SK-N-SH (cell line): ENCODE measurements around the gene RET. TPM values are rescaled to one million over a fixed set of nuclear protein-coding genes. Genes with fewer than 3 reads are reported as not detected.

Experiments used
- CTCF ChIA-PET: fragments of 300-600, 350-600 bp; formaldehyde crosslinking; extraction: SDS; loops from one replicate; lab custom pipeline; 2021; lab: Yijun Ruan, JAX
- POLR2A ChIA-PET: fragments of 350-600 bp; sonication (Branson Sonifier 250); formaldehyde crosslinking; extraction: SDS; loops from one replicate; lab custom pipeline; 2020; ENCODE audit warnings: antibody characterized with exemption, inconsistent platforms; lab: Yijun Ruan, JAX
- DNase-seq: peaks from one replicate; pipeline ENCODE4 v3.0.0; 2012
- H2AFZ ChIP-seq: fragments of 200-600 bp; sonication (generic); 2 replicates; pipeline ENCODE4 v1.8.1; 2016; ENCODE audit warnings: antibody characterized with exemption, mild to moderate bottlenecking, low read depth
- H3F3A ChIP-seq: fragments of 200-600 bp; sonication (generic); replicated peaks from 2 replicates; pipeline ENCODE3; 2016; ENCODE audit warnings: antibody characterized with exemption, mild to moderate bottlenecking; ENCODE audit not compliant: insufficient read depth
- H3K27ac ChIP-seq, 2 experiments: fragments of 200-500 bp in 1 of 2; fragments of 200-600 bp in 1 of 2; sonication (Bioruptor generic) in 1 of 2; sonication (generic), shearing (Covaris generic) in 1 of 2; 2 replicates each; pipeline versions ENCODE4 v1.5.1 to v1.6.1; 2014 to 2016; ENCODE audit warnings: low read depth in 2 of 2, inconsistent platforms in 1 of 2, low read length in 1 of 2, mild to moderate bottlenecking in 1 of 2, mixed read lengths in 1 of 2
- H3K27me3 ChIP-seq: fragments of 200-600 bp; sonication (generic), shearing (Covaris generic); 2 replicates; pipeline ENCODE4 v1.6.1; 2016; ENCODE audit warnings: mixed run types; ENCODE audit not compliant: insufficient read depth
- H3K36me3 ChIP-seq, 2 experiments: fragments of 200-500 bp in 1 of 2; fragments of 200-600 bp in 1 of 2; sonication (Bioruptor generic) in 1 of 2; sonication (generic) in 1 of 2; replicated peaks in 1 of 2; 2 replicates each; pipeline versions ENCODE3 to v1.5.1; 2014 to 2016; ENCODE audit warnings: low read length in 1 of 2, mild to moderate bottlenecking in 1 of 2; ENCODE audit not compliant: insufficient read depth in 2 of 2, control insufficient read depth in 1 of 2
- H3K4me1 ChIP-seq, 2 experiments: fragments of 200-500 bp in 1 of 2; fragments of 200-600 bp in 1 of 2; sonication (Bioruptor generic) in 1 of 2; sonication (generic), shearing (Covaris generic) in 1 of 2; 2 replicates each; pipeline versions ENCODE4 v1.5.1 to v1.6.1; 2014 to 2016; ENCODE audit warnings: low read depth in 1 of 2, low read length in 1 of 2, mixed run types in 1 of 2; ENCODE audit not compliant: insufficient read depth in 2 of 2, control insufficient read depth in 1 of 2
- H3K4me2 ChIP-seq: fragments of 200-600 bp; sonication (generic), shearing (Covaris generic); 2 replicates; pipeline ENCODE4 v1.6.1; 2017; ENCODE audit warnings: mixed run types
- H3K4me3 ChIP-seq, 2 experiments: fragments of 200-500 bp in 1 of 2; fragments of 200-600 bp in 1 of 2; sonication (Bioruptor generic) in 1 of 2; sonication (generic), shearing (Covaris generic) in 1 of 2; 2 replicates each; pipeline versions ENCODE4 v1.5.1 to v1.8.1; 2014 to 2016; ENCODE audit warnings: low read depth in 2 of 2, inconsistent platforms in 1 of 2, low read length in 1 of 2, mild to moderate bottlenecking in 1 of 2, mixed read lengths in 1 of 2, moderate library complexity in 1 of 2
- H3K79me2 ChIP-seq: fragments of 200-600 bp; sonication (generic); 2 replicates; pipeline ENCODE4 v1.8.1; 2017; ENCODE audit warnings: mild to moderate bottlenecking; ENCODE audit not compliant: insufficient read depth
- H3K9ac ChIP-seq: fragments of 200-600 bp; sonication (generic); 2 replicates; pipeline ENCODE4 v1.6.1; 2017; ENCODE audit warnings: mixed run types
- H3K9me2 ChIP-seq: fragments of 200-600 bp; sonication (generic); 2 replicates; pipeline ENCODE4 v1.6.1; 2017; ENCODE audit warnings: mixed run types
- H3K9me3 ChIP-seq: fragments of 200-600 bp; sonication (generic); 2 replicates; pipeline ENCODE4 v1.6.1; 2017; ENCODE audit warnings: mixed run types, mild to moderate bottlenecking, moderate library complexity
- H4K20me1 ChIP-seq: fragments of 200-600 bp; sonication (generic); 2 replicates; pipeline ENCODE4 v1.6.1; 2017; ENCODE audit warnings: mild to moderate bottlenecking, mixed run types; ENCODE audit not compliant: insufficient read depth
- CHD2 ChIP-seq: fragments of 150-350 bp; IDR thresholded peaks from 2 replicates; pipeline ENCODE4 v1.6.1; 2018; ENCODE audit warnings: low read length; ENCODE audit not compliant: partially characterized antibody
- FOXJ3 ChIP-seq: sonication (generic); formaldehyde crosslinking; IDR thresholded peaks from 2 replicates; pipeline ENCODE4 v1.5.1; 2020; ENCODE audit warnings: mild to moderate bottlenecking, missing genetic modification reagents
- JUND ChIP-seq: IDR thresholded peaks from 2 replicates; pipeline ENCODE4 v1.4.0; 2012
- MAX ChIP-seq: IDR thresholded peaks from 2 replicates; pipeline ENCODE4 v1.4.0; 2012; ENCODE audit warnings: low read depth
- MXI1 ChIP-seq: IDR thresholded peaks from 2 replicates; pipeline ENCODE4 v1.6.1; 2012; ENCODE audit warnings: mild to moderate bottlenecking, low read depth, low read length, improper control_type of control experiment
- NFIC ChIP-seq: IDR thresholded peaks from 2 replicates; pipeline ENCODE4 v1.4.0; 2012; ENCODE audit warnings: borderline replicate concordance
- POLR2AphosphoS5 ChIP-seq: IDR thresholded peaks from 2 replicates; pipeline ENCODE4 v1.6.1; 2012; ENCODE audit warnings: low read depth, low read length
- RCOR1 ChIP-seq: fragments of 150-350 bp; IDR thresholded peaks from 2 replicates; pipeline ENCODE4 v1.6.1; 2017; ENCODE audit warnings: antibody characterized with exemption, low read length
- REST ChIP-seq: IDR thresholded peaks from 2 replicates; pipeline ENCODE4 v1.6.1; 2012; ENCODE audit warnings: mild to moderate bottlenecking, low read depth, low read length, moderate library complexity
- SMC3 ChIP-seq: IDR thresholded peaks from 2 replicates; pipeline ENCODE4 v1.6.1; 2012; ENCODE audit warnings: low read depth, low read length, improper control_type of control experiment
- USF1 ChIP-seq: IDR thresholded peaks from 2 replicates; pipeline ENCODE4 v1.4.0; 2012; ENCODE audit warnings: low read depth, borderline replicate concordance
- YY1 ChIP-seq: IDR thresholded peaks from 2 replicates; pipeline ENCODE4 v1.4.0; 2012; ENCODE audit warnings: low read depth, mild to moderate bottlenecking
- WGBS: methylation state at CpG from one replicate; pipeline ENCODE4 v1.1.6; 2017; ENCODE audit warnings: low lambda C conversion rate; 5-methylcytosine and 5-hydroxymethylcytosine counted together
- polyA plus RNA-seq, 3 experiments: library from polyadenylated mRNA; depleted of rRNA; stranded (reverse); fragments of >200 nt; gene quantifications; 2 replicates each; pipeline ENCODE4 v1.2.3, GENCODE V29; 2012

RET gene
- polyA plus RNA-seq, 1 of the 3 experiments (the other 2 are of a cell fraction): 3.2 TPM

- TF ChIP-seq CHD2 (no peak), JUND (no peak), USF1 (no peak), MXI1 (no peak), RCOR1 (no peak), YY1 (no peak), POLR2AphosphoS5 (no peak), MAX (no peak), REST (no peak), NFIC (no peak)
- TF ChIP-seq, all 33 proteins: peak for 0
Measured at GRCh38 chr10:43032613-43033012, 44.3 kb upstream of the RET start (continued).

GRCh38 chr10:43035800-43036199 lies 41.1 kb upstream of the RET start:
- H4K20me1 ChIP-seq: no peaks in the 10 kb centered on the region
- H3K9me2 ChIP-seq: no peaks in the 10 kb centered on the region
- no peaks in the 10 kb centered on the region for H3K79me2 ChIP-seq
- no peaks in the 10 kb centered on the region for H3K36me3 ChIP-seq
- no peak overlapping the region for H3K4me3 ChIP-seq
- H3K4me1 ChIP-seq: peaks cover 0 to 36% of the 10 kb centered on the region in 2 experiments; a peak in 2 of 4 replicates
- no peaks in the 10 kb centered on the region for H3K27me3 ChIP-seq
- no peaks in the 10 kb centered on the region for H3F3A ChIP-seq
- H3K9me3 ChIP-seq: peaks cover 5% of the 10 kb centered on the region; the same call in 1 of the 2 replicates
- no peak overlapping the region for H2AFZ ChIP-seq
- 12% methylated on average over 4 of the region's 4 CpGs for WGBS
- CTCF ChIA-PET: interaction anchor here (1.1 to 2.4 kb wide), 5 partner anchors 9 to 170 kb away, joined by 3 to 7 read pairs (median 4); no protein-coding TSS in a partner anchor
- no peak overlapping the region for H3K9ac ChIP-seq
- POLR2A ChIA-PET: no interaction called here
- H3K4me2 ChIP-seq: no peak overlapping the region
- DNase-seq: no peak
- no peak overlapping the region for H3K27ac ChIP-seq
- TF ChIP-seq REST (no peak), RCOR1 (no peak), USF1 (no peak), FOXJ3 (CRISPR knock-in tag) (no peak), SMC3 (no peak)
